WI38 (cell line): ENCODE data around the gene LTBP1.

Source experiments
- H3K4me3 ChIP-seq: 2 replicates; pipeline ENCODE4 v1.5.1; 2011; ENCODE audit warnings: low read depth, mild to moderate bottlenecking, control low read depth, low read length
- CTCF ChIP-seq: IDR thresholded peaks from 2 replicates; pipeline ENCODE4 v1.5.1; 2012; ENCODE audit warnings: low read depth, mild to moderate bottlenecking, control low read depth, low read length

The LTBP1 gene

GRCh38 chr2:32946314-32947075 is at the start of gene LTBP1:
Gene LTBP1 (plus strand): TSS chr2:32946953. CDS start chr2:32947325, 372 bp downstream.
- peak; percentile 82 for TF ChIP-seq CTCF
- H3K4me3 ChIP-seq: peak within 1 kb of the TSS; percentile 72

- no peak overlapping the region for H3K4me3 ChIP-seq
- no peak for TF ChIP-seq CTCF
Measured at GRCh38 chr2:32900246-32900973, 46.3 kb upstream of the LTBP1 start.

GRCh38 chr2:32901313-32901712 is 45.4 kb upstream of the LTBP1 start:
- H3K4me3 ChIP-seq: no peak overlapping the region
- no peak for TF ChIP-seq CTCF

GRCh38 chr2:32902174-32902573 is 44.6 kb upstream of the LTBP1 start:
- no peak overlapping the region for H3K4me3 ChIP-seq
- TF ChIP-seq CTCF: no peak

GRCh38 chr2:32902986-32903385 is 43.8 kb upstream of the LTBP1 start:
- TF ChIP-seq CTCF: no peak
- no peak overlapping the region for H3K4me3 ChIP-seq

- TF ChIP-seq CTCF: no peak
- no peak overlapping the region for H3K4me3 ChIP-seq
Measured at GRCh38 chr2:32904074-32904473, 42.7 kb upstream of the LTBP1 start.

GRCh38 chr2:32904751-32905150 is 42.0 kb upstream of the LTBP1 start:
- H3K4me3 ChIP-seq: no peak overlapping the region
- no peak for TF ChIP-seq CTCF
